Heart right ventricle (tissue), 16 donors: Measurements from ENCODE around the gene MORN5. TPM values are rescaled to one million over a fixed set of nuclear protein-coding genes. Genes with fewer than 3 reads are reported as not detected.

Source experiments
- ATAC-seq, 8 donors: fragments of 200-7000 bp; cut with Tn5 transposase; one replicate each; pipeline ENCODE4 v1.9.1; 2020; ENCODE audit warnings: mild to moderate bottlenecking in 8 of 8, moderate library complexity in 8 of 8, moderate number of reproducible peaks in 1 of 8
- DNase-seq, 2 donors: peaks; one replicate each; pipeline ENCODE4 v3.0.0-alpha.2; 2020
- H3K27ac ChIP-seq, 10 donors: fragments of 200-600 bp; sonication (generic) in 2 of 10; one replicate each; pipeline versions ENCODE4 v1.5.0 to v1.8.0; 2020 to 2022; ENCODE audit warnings: mild to moderate bottlenecking in 3 of 10
- H3K27me3 ChIP-seq, 7 donors: fragments of 200-600 bp; one replicate each; pipeline ENCODE4 v1.8.0; 2021 to 2022; ENCODE audit warnings: mild to moderate bottlenecking in 2 of 7
- H3K36me3 ChIP-seq, 9 donors: fragments of 200-600 bp; sonication (generic) in 1 of 9; one replicate each; pipeline versions ENCODE4 v1.5.0 to v1.8.0; 2020 to 2022; ENCODE audit warnings: mild to moderate bottlenecking in 2 of 9
- H3K4me1 ChIP-seq, 9 donors: fragments of 200-600 bp; sonication (generic) in 1 of 9; one replicate each; pipeline versions ENCODE4 v1.5.0 to v1.8.0; 2020 to 2022; ENCODE audit warnings: mild to moderate bottlenecking in 4 of 9
- H3K4me3 ChIP-seq, 10 donors: fragments of 200-600 bp; sonication (generic) in 2 of 10; one replicate each; pipeline versions ENCODE4 v1.5.0 to v1.8.0; 2020 to 2022; ENCODE audit warnings: mild to moderate bottlenecking in 7 of 10, moderate library complexity in 2 of 10
- H3K9me3 ChIP-seq, 11 donors: fragments of 200-600 bp in 10 of 11; sonication (generic) in 2 of 11; one replicate each; pipeline versions ENCODE4 v1.5.0 to v1.8.0; 2013 to 2022; ENCODE audit warnings: mild to moderate bottlenecking in 2 of 11, control low read depth in 1 of 11, moderate library complexity in 1 of 11
- WGBS, 2 donors: extraction: QIAGEN DNeasy Blood & Tissue Kit; methylation state at CpG; one replicate each; pipeline ENCODE4 v1.1.7; 2013; ENCODE audit warnings: inconsistent platforms in 1 of 2; 5-methylcytosine and 5-hydroxymethylcytosine counted together
- intact Hi-C, 10 donors: fragments of 100-400 bp; cut with DNase I; formaldehyde crosslinking; loops; one replicate each; pipeline versions ENCODE4 v1.11.1 to v1.14.2; 2022
- polyA plus RNA-seq, 2 donors: library from polyadenylated mRNA; stranded (reverse); fragments of 200-250 nt; gene quantifications; one replicate each; pipeline ENCODE4 v1.2.3, GENCODE V29; 2013
- total RNA-seq, 10 donors: library from RNA; stranded (reverse); fragmentation: NEBNext Ultra II Directional in 3 of 10; extraction: Animal tissue kit (Norgen Biotek cat#: 25700) in 3 of 10; gene quantifications; one replicate each; pipeline versions ENCODE4 v1.2.1 to v1.2.4, GENCODE V29; 2021 to 2023
- TF ChIP-seq, protein P1 (sequence below), 9 donors: fragments of 200-600 bp; sonication (generic) in 2 of 9; IDR thresholded peaks; one replicate each; pipeline versions ENCODE4 v1.5.0 to v1.8.0; 2021 to 2022; ENCODE audit warnings: antibody characterized with exemption in 9 of 9, mild to moderate bottlenecking in 5 of 9, moderate library complexity in 1 of 9
- donor health status: Arrhythmogenic right ventricular cardiomyopathy.
- donor health status: ischemic (EF 13 %, LVEDD 7.1; RV severe dilation, severe dysfunction).
- donor health status: healthy with polysubstance abuse.
- donor health status: DM: no; HTN: yes; CAD: no.
- donor health status: DM: no; HTN: no; CAD: no.
- donor health status: ischemic (EF 25% LVEDD 6.9; RV normal size, moderate dysfunction).
- donor health status: ischemic (EF 25% LVEDD 5.7; RV mildly dilated, moderate dysfunction).
- donor health status: healthy.
- donor health status: DM: yes; HTN: yes; CAD: no.
- donor health status: Ischemic cardiomyopathy.
- donor health status: ischemic (EF 35%, LVEDD 5.7; RV mildly dilated, moderate dysfunction).
- donor health status: nonischemic (EF 11% LVEDD 7.7; RV severe dilation, severe dysfunction).
- donor health status: DM: yes; HTN: yes; CAD: no.
- donor health status: PGD.
- donor health status: ischemic (EF 29% LVEDD 5.4; RV normal size, mild dysfunction).
- donor health status: nonischemic (EF 23%, LVEDD 6.1; RV moderate dilation, normal function).

MORN5 gene
- total and polyA plus RNA-seq, 12 donors: not detected

- Histone ChIP-seq H3K4me3 (no peak overlapping the region), H3K4me1 (peaks cover 15 to 89% (median 47%) of the 10 kb centered on the region in 9 donors), H3K36me3 (no peaks in the 10 kb centered on the region), H3K27ac (no peak overlapping the region), H3K9me3 (no peaks in the 10 kb centered on the region), H3K27me3 (peaks cover 0 to 26% (median 3%) of the 10 kb centered on the region in 7 donors)
- WGBS, 2 donors: 77 to 81% methylated on average over 4 of the region's 4 CpGs
- no peak for ATAC-seq
- TF ChIP-seq, protein P1, sequence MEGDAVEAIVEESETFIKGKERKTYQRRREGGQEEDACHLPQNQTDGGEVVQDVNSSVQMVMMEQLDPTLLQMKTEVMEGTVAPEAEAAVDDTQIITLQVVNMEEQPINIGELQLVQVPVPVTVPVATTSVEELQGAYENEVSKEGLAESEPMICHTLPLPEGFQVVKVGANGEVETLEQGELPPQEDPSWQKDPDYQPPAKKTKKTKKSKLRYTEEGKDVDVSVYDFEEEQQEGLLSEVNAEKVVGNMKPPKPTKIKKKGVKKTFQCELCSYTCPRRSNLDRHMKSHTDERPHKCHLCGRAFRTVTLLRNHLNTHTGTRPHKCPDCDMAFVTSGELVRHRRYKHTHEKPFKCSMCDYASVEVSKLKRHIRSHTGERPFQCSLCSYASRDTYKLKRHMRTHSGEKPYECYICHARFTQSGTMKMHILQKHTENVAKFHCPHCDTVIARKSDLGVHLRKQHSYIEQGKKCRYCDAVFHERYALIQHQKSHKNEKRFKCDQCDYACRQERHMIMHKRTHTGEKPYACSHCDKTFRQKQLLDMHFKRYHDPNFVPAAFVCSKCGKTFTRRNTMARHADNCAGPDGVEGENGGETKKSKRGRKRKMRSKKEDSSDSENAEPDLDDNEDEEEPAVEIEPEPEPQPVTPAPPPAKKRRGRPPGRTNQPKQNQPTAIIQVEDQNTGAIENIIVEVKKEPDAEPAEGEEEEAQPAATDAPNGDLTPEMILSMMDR (IDR thresholded peaks at IDR 0.05): no peak
- no peak for DNase-seq
- intact Hi-C loops: loop anchor here in 2 of 10 donors (10.0 kb wide), 2 partner anchors 104 to 134 kb away; partner anchors contain the start of genes MRRF (in 1 of the 2) and RBM18 (in 1 of the 2)
Observed at GRCh38 chr9:122130837-122131236, 28.9 kb upstream of the MORN5 start.

GRCh38 chr9:122131401-122132001, 28.2 kb upstream of the MORN5 start:
- Histone ChIP-seq H3K9me3 (no peaks in the 10 kb centered on the region), H3K4me1 (peaks cover 9 to 82% (median 40%) of the 10 kb centered on the region in 9 donors), H3K4me3 (peak overlapping the region in 2 of 10 donors; percentile 11 to 17), H3K27me3 (peaks cover 0 to 20% (median 0%) of the 10 kb centered on the region in 7 donors), H3K27ac (peak overlapping the region in 1 of 10 donors; percentile 6), H3K36me3 (no peaks in the 10 kb centered on the region)
- 29 to 32% methylated on average over 21 of the region's 21 CpGs for WGBS, 2 donors
- DNase-seq (peak in 1 of 2 donors; percentile 41), ATAC-seq (peak; percentile 27 to 78 (median 64))
- intact Hi-C loops: loop anchor here in 2 of 10 donors (10.0 kb wide), 2 partner anchors 103 to 133 kb away; partner anchors contain the start of genes MRRF (in 1 of the 2) and RBM18 (in 1 of the 2)
- TF ChIP-seq, protein P1 (IDR thresholded peaks at IDR 0.05): no peak

DNA sequence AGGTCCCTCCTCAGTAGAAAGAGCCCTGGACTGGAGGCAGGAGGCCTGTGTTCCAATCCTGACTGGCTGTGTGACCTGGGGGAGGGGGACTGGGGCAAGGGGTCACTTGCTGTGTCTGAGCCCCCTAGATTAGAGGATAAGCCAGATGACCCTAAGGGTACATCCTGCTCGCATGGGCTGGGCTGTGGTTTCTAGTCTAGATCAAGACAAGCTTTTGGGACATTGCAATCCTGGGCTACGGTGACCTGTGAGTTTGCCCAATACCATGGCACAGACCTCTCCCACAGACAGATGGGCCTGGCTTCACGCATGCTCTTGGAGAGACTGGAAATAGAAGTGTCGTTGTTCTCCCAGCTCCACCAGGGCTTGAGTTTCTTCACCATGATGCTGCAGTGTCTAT, 27.2 kb upstream of the MORN5 start:
- Histone ChIP-seq H3K27ac (peak overlapping the region in 2 of 10 donors; percentile 10 to 64), H3K4me1 (peaks cover 9 to 72% (median 36%) of the 10 kb centered on the region in 9 donors)
- WGBS, 2 donors: 89 to 98% methylated on average over 4 of the region's 4 CpGs

More for the DNA sequence above, 27.2 kb upstream of the MORN5 start:
- H3K4me3 ChIP-seq: no peak overlapping the region
- TF ChIP-seq, protein P1 (IDR thresholded peaks at IDR 0.05): no peak
- intact Hi-C loops: loop anchor here in 2 of 10 donors (10.0 kb wide), 2 partner anchors 102 to 132 kb away; partner anchors contain the start of genes MRRF (in 1 of the 2) and RBM18 (in 1 of the 2)
- H3K9me3 ChIP-seq: no peaks in the 10 kb centered on the region
- H3K36me3 ChIP-seq: no peaks in the 10 kb centered on the region
- ATAC-seq (no peak), DNase-seq (no peak)
- peaks cover 0 to 9% (median 0%) of the 10 kb centered on the region in 7 donors for H3K27me3 ChIP-seq
